HG03342 (cell line): ENCODE results near the gene MRPS7.

Source experiments
- ATAC-seq: cut with Tn5 transposase; IDR thresholded peaks from one replicate; pipeline ENCODE4 v1.9.1; 2021; ENCODE audit warnings: mild to moderate bottlenecking, moderate library complexity; ENCODE audit not compliant: unreplicated experiment

MRPS7 gene

DNA sequence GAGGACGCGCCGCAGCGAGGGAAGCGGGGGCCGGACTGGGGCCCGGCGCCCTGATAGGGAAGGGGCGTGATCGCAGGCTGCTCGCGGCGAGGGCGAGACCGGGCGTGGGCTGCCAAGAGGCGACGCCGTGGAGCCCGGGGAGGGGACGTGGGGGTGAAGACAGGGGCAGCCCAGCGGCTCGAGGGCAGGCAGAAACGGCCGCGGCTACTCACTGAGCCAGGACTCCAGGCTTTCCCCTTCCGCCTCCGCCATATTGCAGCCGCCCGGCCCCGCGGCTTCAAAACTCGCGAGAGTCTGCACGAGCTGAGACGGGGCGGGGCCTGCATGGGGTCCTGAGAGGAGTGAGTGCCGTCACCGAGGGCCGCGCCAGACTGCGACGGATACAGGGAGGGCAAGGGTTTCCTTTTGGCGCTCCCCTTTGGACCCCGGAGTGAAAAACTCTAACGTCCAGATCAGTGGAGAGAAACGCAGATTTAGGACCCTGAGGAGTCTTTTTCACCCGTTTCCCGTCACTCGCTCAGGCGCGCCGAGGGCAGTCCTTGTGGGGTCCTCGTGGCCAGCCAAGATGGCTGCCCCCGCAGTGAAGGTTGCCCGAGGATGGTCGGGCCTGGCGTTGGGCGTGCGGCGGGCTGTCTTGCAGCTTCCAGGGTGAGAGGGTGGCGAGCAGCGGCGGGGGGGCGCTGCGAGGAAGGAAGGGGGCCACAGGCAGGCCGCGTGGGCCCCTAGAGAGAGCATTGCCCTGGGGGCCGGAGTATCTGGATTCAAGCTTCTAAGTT lies at the start of gene MRPS7, which contains the start of gene GGA3:
TSS of gene MRPS7 (plus strand) at position 544 of the 776 bp plus-strand sequence. CDS start at position 566, 22 bp downstream.
TSS of gene GGA3 (minus strand) at position 271 of the 776 bp plus-strand sequence. CDS start at position 252, 19 bp downstream.
- ATAC-seq: peak; percentile 90

DNA sequence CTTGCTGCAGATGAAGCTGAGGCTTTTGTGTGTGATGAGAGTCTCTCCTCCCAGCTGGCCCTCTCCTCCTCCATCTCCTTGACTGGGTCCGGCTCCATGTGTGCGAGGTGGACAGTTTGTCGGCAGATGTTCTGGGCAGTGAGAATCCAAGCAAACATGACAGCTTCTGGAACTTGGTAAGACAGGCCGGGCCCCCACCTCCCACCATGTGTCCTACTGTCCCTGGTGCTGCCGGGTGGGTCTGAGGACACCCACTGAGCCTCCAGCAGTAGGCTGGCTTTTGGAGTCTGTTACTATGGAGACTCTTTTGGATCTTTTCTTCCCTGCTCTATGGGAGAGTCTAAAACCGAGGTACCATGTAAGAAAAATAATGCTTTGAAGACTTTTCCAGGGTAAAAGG lies 43.5 kb upstream of the MRPS7 start:
- no peak for ATAC-seq

DNA sequence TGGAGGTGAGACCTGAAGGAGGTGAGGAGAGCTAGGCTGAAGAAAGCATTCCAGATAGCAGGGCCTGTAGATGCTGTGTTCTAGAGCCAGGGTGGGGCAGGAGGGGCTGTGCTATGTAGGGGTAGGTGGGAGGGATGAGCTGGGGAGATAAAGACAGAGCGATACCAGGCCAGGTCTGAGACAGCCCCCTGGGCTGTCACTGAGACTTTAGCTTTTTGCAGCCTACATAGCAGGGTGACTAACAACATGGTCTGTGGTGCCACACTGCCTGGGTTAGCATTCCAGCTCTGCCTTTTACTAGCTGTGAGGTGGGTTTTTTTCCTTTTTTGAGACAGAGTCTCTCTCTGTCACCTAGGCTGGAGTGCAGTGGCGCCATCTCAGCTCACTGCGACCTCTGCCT lies 41.9 kb upstream of the MRPS7 start:
- no peak for ATAC-seq

DNA sequence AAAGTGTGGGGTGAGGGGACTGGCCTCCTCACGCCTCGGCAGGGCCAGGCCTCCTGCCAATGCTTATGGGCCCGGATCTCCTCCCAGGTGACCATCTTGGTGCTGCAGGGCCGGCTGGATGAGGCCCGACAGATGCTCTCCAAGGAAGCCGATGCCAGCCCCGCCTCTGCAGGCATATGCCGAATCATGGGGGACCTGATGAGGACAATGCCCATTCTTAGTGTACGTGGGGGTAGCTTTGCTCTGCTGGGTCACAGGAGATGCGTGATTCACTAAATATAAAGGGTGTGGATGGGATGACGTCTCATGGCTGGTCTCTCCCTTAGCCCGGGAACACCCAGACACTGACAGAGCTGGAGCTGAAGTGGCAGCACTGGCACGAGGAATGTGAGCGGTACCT lies 36.7 kb upstream of the MRPS7 start:
- no peak for ATAC-seq

DNA sequence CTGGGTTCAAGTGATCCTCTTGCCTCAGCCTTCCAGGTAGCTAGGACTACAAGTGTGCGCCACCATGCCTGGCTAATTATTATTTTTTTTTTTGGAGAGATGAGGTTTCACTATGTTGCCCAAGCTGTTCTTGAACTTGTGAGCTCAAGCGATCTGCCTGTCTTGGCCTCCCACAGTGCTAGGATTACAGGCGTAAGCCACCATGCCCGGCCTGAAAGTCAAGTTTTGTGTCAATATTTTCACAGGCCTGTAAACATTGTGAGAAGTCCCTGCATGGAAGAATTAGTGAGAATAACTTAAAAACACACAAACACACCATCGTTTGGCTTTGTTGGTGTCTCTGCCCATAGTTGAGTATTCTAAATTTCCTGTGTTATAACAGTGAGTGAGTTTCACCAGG lies 34.0 kb upstream of the MRPS7 start:
- no peak for ATAC-seq

DNA sequence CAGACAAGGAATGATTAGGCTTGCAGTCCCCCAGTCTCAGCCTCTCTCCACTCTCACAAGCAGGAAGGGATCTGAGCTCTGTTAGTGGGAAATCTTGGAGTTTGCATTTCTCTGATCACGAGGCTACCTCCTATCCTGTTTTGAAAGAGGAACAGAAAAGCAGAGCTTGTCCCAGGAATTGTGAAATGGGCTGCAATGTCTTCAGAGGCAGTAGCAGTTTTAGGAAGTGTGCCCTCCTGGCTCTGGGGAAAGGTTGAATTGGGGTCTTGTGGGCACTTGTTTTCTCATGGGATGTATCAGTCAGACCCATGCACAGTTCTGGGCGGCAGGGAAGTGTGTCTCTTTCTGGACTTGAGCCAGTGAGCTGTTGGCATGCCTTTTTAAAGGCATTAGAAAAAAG lies 33.4 kb upstream of the MRPS7 start:
- no peak for ATAC-seq

DNA sequence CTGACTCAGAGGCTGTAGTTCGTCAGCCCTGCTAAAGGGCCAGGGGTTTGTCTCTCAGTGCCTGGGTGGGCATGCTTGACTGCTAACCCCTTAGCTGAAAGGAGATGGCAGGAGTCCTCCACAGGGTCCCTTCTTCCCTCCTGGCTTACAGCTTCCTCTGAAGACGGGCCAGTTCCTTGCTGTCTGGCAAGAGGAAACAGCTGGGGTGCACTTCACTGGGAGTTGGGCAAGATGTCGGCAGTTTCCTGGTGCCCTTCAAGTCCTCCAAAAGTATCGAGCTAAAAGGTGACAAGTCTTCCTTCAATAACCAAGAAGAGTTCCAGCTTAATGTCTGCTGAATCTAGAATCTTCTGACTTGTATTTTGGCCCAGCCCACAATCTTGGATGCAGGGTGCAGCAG lies 32.8 kb upstream of the MRPS7 start:
- ATAC-seq: no peak

DNA sequence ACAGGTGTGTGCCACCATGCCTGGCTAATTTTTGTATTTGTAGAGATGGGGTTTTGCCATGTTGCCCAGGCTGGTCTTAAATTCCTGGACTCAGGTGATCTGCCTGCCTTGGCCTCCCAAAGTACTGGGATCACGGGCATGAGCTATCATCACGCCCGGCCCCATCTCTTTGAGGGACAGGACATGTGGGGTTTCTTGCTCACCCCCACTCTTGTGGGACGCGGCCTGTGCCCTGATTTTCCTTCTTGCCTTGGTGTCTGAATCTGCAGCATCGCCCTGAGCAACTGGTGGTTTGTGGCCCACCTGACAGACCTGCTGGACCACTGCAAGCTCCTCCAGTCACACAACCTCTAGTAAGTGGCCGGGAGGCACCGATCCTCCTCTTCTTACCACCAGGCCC lies 30.6 kb upstream of the MRPS7 start:
- no peak for ATAC-seq

DNA sequence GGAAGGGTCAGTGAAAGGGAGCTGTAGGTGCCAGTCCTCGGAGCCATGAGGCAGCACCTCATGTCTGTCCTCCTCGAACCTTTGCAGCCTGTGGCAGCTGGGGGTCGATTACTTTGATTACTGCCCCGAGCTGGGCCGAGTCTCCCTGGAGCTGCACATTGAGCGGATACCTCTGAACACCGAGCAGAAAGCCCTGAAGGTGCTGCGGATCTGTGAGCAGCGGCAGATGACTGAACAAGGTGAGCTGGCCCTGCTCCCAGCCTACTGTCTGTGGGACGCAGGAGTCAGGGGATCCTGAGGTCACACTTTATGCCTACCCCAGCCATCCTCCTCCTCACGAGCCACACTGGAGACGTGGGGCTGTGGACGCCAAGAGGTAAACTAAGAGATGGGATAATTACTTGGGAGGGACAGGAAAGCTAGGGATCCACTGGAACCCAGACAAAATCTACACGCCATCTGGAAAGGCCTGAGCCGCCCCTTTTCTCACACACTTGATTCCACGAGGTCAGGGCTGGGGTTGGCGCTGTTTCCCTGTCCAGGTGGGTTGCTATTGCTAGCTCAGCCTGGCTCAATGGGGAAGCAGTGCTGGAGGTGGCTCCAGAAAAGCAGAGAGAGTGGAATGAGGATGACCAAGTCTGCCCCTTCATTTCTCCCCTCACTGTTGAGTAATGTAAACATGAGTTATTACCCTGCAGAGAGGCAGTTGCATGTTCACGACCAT lies 29.8 kb upstream of the MRPS7 start:
- no peak for ATAC-seq

DNA sequence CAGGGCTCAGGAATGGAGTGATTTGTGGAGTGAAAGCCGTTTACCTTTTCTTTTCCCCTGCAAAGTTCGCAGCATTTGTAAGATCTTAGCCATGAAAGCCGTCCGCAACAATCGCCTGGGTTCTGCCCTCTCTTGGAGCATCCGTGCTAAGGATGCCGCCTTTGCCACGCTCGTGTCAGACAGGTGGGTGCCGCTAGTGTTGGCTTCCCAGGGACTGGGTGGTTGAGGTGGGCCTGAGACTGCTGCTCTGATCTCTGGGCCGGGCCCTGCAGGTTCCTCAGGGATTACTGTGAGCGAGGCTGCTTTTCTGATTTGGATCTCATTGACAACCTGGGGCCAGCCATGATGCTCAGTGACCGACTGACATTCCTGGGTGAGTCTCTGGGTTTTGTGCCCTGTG lies 28.9 kb upstream of the MRPS7 start:
- no peak for ATAC-seq

DNA sequence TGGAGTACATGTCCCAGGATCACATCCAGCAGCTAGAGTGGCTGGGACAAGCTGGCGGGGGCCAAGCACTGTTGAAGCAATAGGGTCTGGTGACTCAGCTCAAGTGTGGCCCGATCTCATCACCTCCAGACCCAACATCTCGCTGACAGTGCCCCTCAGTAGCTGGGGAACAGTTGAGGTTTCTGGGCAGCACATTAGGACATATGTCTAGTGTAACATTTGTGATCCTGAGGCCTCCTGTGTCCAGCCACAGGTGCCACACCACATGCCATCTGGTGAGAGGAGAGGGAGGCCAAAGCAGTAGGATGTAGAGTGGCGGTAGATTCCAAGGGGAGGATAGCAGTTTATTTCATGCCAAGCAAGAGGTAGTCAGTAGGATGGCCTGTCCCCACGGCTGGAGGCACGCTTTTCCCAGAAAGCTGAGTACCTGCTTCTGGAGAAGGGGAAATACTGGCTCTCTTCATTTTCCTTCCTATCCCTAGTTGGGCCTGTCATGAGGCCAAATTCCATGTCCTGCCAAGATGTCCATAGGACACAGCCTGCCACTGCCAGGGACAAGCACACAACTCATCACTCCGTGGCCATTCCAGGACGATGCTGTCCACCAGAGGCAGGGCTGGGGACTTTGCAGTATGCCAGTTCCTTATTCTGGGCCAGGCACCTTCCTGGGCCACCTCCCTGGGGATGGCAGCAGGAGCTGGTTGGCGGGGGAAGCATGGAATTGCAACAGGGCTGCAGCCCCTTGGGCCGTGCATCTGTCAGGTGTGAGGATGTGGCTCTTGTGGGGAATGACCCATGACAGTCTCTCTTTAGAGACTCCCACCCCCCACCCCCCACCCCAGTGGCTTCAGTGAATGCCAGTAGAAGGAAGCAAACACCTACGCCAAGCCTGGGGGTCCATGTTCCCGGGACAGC lies 24.3 kb upstream of the MRPS7 start:
- no peak for ATAC-seq

DNA sequence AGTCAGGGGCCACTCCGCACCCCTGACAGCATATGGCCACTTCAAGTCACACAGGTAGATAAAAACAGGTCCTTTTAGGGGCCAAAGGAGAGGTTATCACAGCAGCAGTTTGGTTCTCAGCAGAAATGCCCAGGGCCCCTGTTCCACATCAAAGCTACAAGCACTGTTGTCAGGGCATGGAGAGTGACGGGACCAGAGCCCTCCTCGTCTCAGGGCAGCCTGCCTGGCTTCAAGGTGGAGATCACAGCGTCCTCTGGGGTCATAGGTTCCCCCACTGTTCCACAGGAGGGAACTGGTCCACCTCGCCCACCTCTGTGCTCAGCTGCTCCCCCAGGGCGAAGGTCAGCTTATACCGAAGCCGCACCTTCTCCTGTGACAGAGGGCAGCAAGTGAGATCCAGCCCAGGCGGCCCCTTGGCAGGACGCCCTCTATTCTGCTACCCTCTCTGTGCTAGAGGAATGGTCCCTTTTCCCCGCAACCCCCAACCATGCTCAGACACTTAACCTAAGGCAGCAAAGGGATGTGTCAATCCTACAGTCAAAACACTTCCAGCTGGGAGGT lies 23.6 kb upstream of the MRPS7 start:
- no peak for ATAC-seq

DNA sequence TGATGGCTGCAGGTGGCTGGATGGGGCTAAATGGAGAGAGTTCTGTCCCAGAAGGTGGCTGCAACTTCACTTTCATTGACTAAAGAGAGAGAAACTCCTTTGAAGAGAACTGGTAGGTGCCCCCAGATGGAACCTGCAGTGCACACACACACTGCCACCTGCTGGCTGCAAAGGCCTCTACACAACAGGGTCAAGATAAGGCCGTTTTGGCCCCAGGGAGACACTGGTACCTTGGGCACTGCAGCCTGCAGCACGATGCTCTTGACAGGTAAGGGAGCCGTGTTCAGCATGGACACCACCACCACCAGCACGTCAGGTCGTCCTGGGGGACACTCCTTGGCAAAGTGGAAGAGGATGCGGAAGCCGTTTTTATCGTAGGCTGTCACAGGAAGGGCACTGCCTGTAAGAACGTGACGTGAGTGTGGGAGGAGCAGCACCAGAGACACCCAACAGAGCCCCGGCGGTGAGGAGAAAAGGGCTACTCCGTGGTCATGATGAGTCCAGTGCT lies 22.9 kb upstream of the MRPS7 start:
- peak; percentile 53 for ATAC-seq

DNA sequence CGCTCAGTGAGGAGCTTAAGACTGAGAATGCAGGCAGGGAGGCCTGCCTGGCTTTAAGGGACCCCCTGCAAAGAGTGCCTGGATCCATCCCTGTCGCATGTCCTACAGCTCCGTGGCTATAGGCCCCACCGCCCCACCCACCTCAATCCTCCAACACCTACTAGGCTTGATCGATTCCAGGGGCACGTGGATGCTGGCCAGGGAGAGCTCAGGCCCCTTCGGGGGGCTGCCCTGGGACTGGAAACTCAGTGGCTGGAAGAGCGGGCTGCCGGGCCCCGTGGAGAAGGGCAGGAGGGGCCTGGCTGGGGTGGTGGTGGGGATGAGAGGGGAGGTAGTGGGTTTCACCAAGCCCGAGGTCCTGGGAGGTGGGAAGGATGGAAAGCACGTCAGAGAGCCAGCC lies 22.5 kb upstream of the MRPS7 start:
- ATAC-seq: no peak

DNA sequence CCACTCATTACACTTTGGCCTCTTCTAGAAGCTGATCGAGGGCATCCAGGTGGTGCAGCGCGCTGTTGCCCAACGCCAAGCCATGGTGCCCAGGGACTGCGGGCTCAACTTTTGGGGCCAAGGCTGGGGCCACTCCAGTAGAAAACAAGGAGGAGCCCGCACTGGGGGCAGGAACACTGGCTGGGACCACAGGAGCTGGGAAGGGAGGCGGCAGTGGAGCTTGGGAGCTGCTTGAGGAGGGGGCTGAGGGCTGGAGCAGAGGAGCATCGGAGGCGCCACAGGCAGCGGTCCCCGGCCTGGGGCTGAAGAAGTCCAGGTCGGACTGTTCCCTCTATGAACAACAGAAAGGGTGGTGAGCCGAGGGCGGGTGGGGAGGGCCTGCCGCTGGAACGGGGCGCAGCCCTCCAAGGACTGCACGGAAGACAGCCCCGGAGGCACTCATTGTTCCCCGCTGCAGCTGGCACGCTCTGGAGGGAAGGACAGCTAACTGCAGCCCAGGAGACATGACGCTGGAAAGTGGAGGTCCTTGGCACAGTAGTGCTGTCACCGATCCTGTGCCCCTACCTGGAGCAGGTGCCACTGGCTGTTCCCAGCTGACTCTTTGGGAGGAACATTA lies 21.8 kb upstream of the MRPS7 start:
- ATAC-seq: no peak

DNA sequence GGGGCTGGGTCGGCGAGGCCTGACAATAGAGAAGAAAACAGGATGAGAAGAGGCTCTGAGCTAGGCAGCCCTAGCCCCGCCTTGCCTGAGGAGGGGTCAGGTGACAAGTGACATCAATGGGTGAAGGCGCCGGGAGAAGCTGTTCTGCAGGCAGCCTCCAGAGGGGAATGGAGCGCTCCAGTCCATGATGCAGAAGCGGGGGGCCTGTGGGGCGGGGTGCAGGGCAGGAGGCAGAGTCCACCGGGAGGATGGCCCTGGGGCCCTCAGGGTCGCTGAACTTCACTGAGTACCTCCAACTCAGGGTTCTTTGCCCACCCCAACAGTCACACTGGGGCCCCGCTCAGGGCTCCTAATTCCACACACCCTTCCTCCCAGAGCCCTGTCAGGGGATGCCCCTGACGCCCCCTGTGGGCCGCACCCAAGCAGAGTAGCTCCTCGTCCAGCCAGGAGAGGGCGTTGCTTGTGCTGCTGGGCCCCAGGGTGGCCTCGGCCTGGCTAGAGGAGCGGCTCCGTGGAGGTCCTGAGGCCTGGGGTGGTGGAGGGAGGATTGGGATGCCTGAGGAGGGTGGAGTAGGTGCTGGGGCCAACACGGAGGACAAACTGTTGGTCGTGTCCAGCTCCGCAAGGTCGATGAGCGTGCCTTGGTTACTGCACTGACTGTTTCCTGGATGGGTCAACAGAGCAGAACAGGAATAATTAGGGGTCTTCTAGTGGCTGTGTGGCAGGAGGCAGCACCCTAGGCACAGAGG lies 21.1 kb upstream of the MRPS7 start:
- ATAC-seq: no peak

DNA sequence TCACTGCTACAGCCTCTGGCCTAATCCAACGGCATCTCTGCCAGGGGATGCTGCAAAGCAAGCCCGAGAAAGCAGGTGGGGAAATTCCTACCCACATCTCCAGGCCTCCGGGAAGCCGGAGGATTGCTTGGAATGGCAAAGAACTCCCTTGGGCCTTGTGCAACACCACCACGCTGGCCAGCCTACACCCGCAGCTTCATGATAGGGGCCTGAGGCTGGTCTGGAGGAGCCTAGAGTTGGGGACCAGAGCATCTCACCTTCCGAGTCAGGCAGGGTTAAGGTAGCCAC lies 20.6 kb upstream of the MRPS7 start:
- no peak for ATAC-seq

DNA sequence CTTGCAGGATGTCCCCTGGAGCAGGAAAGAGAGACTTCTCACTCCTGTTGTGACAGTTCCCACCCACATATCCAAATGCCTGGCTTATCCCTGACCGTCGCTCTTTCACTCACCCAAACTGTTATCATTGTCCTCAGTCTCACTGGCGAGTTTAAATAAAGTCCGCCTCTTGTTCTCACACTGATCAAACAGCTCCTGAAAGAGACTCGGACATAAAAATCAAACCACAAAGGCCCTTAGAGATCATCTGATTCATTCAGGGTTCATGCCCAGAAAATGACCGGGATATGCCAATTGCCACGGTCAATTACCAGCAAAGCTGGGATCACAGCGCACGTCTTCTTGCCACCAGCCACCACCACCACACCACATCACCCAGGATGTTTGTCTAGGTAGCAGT lies 20.2 kb upstream of the MRPS7 start:
- ATAC-seq: no peak

DNA sequence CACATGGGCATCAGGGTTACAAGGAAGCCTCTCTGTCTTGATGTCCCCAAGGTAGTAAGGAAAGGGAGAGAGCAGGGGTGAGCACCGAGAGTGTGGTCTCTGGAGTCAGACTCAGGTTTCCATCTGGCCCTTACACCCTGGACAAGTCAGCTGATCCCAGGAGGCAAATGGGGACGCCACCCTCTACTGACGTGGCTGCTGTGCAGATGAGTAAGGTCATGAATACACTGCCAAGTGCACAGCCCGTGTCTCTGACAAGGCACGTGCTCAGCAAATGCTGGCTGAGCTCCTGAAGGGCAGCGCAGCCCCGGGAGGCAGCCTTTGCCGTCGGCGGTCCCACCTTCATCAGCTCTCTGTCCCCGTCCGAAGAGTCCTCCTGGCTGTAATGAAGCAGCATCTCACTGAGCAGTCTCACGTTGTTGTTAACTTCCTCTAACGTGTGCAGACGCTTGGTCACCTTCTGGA lies 19.7 kb upstream of the MRPS7 start:
- no peak for ATAC-seq
